NK-92 (cell line): Measurements from ENCODE around the gene GPR27.

Source experiments
- DNase-seq: peaks from one replicate; lab custom pipeline; 2025; ENCODE audit not compliant: unreplicated experiment; lab: John Stamatoyannopoulos, UW

Gene GPR27

GRCh38 chr3:71753701-71754609 is at the start of gene GPR27:
Gene GPR27 (plus strand): TSS chr3:71753855. CDS start chr3:71754050, 195 bp downstream.
- DNase-seq, result no peak

GRCh38 chr3:71704915-71705314 is 48.7 kb upstream of the GPR27 start:
- no peak for DNase-seq

GRCh38 chr3:71705681-71706080 is 48.0 kb upstream of the GPR27 start:
- DNase-seq, result no peak

GRCh38 chr3:71707595-71707994 is 46.1 kb upstream of the GPR27 start:
- no peak for DNase-seq

- DNase-seq, result no peak
Measured at GRCh38 chr3:71708476-71709105, 45.1 kb upstream of the GPR27 start.

GRCh38 chr3:71709908-71710511 is 43.6 kb upstream of the GPR27 start:
- DNase-seq, result no peak

- DNase-seq, result no peak
Measured at GRCh38 chr3:71710906-71711494, 42.7 kb upstream of the GPR27 start.

GRCh38 chr3:71713041-71713440 is 40.6 kb upstream of the GPR27 start:
- no peak for DNase-seq

- DNase-seq, result no peak
Measured at GRCh38 chr3:71714595-71714994, 39.1 kb upstream of the GPR27 start.

- DNase-seq, result no peak
Measured at GRCh38 chr3:71718072-71718471, 35.6 kb upstream of the GPR27 start.

- no peak for DNase-seq
Measured at GRCh38 chr3:71721002-71721401, 32.7 kb upstream of the GPR27 start.

GRCh38 chr3:71721651-71722157 is 32.0 kb upstream of the GPR27 start:
- no peak for DNase-seq

- no peak for DNase-seq
Measured at GRCh38 chr3:71722693-71723092, 31.0 kb upstream of the GPR27 start.

- DNase-seq, result no peak
Measured at GRCh38 chr3:71723452-71724170, 30.0 kb upstream of the GPR27 start.

- no peak for DNase-seq
Measured at GRCh38 chr3:71724171-71724453, 29.5 kb upstream of the GPR27 start.

GRCh38 chr3:71724584-71725270 is 28.9 kb upstream of the GPR27 start:
- no peak for DNase-seq

- DNase-seq, result no peak
Measured at GRCh38 chr3:71725271-71725991, 28.2 kb upstream of the GPR27 start, which contains the start of gene EIF4E3. Gene EIF4E3 (minus strand): TSS chr3:71725402. CDS start chr3:71725367, 35 bp downstream.

GRCh38 chr3:71726146-71726545 is 27.5 kb upstream of the GPR27 start:
- no peak for DNase-seq

GRCh38 chr3:71728632-71729342 is 24.9 kb upstream of the GPR27 start:
- no peak for DNase-seq
